Mammary epithelial cell (primary cell): ENCODE measurements around the gene CAPN2.

Experiments
- CTCF ChIP-seq, 2 donors: IDR thresholded peaks in 1 of 2; conservative IDR thresholded peaks in 1 of 2; 2 replicates each; pipeline ENCODE4 v1.5.1; 2011 to 2012; ENCODE audit warnings: inconsistent platforms in 2 of 2, low read length in 2 of 2, mild to moderate bottlenecking in 2 of 2, control low read depth in 1 of 2, low read depth in 1 of 2; ENCODE audit not compliant: insufficient read depth in 1 of 2; ENCODE audit errors: extremely low read depth in 1 of 2
- EZH2 ChIP-seq: IDR thresholded peaks from 2 replicates; pipeline ENCODE4 v1.6.1; 2012; ENCODE audit warnings: low read length, inconsistent platforms, borderline replicate concordance

DNA sequence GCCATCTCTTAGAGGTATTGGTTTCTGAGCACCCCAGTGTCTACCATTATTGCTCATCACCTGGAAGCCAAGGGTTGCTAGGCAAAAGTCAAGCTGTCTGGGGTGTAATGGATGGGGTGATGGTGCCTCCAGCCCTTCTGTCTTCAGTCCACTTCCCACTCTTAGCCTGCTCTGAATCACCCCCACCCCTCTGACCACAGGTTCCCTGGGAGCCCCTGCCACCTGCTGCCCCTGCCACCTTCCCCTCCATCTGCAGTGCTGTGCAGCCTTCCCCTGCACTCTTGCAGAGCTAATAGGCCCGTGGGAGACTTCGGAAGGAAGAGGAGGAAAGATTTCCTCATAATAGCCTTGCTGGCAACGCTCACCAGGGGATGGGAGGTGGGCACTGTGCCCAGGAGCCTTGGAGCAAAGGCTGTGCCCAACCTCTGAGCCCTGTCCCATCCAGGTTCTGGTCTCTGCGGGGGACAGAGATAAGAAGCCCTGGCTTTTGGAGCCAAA is 35.5 kb downstream of the CAPN2 start:
- TF ChIP-seq CTCF (conservative IDR thresholded peaks at IDR 0.05 in 1 of 2, IDR thresholded peaks at IDR 0.05 in 1 of 2; ENCODE audit: extremely low read depth in 1 of 2, insufficient read depth in 1 of 2, low read depth in 1 of 2, low read length in 2 of 2) (no peak), EZH2 (no peak)
